ENCODE measurements around the gene DPYSL3.

DPYSL3 gene

GRCh38 chr5:147427521-147428401 lies 82.1 kb downstream of the DPYSL3 start:
- TF ChIP-seq, protein P1, sequence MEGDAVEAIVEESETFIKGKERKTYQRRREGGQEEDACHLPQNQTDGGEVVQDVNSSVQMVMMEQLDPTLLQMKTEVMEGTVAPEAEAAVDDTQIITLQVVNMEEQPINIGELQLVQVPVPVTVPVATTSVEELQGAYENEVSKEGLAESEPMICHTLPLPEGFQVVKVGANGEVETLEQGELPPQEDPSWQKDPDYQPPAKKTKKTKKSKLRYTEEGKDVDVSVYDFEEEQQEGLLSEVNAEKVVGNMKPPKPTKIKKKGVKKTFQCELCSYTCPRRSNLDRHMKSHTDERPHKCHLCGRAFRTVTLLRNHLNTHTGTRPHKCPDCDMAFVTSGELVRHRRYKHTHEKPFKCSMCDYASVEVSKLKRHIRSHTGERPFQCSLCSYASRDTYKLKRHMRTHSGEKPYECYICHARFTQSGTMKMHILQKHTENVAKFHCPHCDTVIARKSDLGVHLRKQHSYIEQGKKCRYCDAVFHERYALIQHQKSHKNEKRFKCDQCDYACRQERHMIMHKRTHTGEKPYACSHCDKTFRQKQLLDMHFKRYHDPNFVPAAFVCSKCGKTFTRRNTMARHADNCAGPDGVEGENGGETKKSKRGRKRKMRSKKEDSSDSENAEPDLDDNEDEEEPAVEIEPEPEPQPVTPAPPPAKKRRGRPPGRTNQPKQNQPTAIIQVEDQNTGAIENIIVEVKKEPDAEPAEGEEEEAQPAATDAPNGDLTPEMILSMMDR (IDR thresholded peaks at IDR 0.05) = no peak
- TF ChIP-seq ZFX (IDR thresholded peaks at IDR 0.05; ENCODE audit: borderline replicate concordance) = no peak
- H3K27ac ChIP-seq = no peak overlapping the region

GRCh38 chr5:147426640-147427327 lies 83.1 kb downstream of the DPYSL3 start:
- H3K27ac ChIP-seq = no peak overlapping the region
- TF ChIP-seq, protein P1 (IDR thresholded peaks at IDR 0.05) = no peak
- TF ChIP-seq ZFX (IDR thresholded peaks at IDR 0.05; ENCODE audit: borderline replicate concordance) = no peak

DNA sequence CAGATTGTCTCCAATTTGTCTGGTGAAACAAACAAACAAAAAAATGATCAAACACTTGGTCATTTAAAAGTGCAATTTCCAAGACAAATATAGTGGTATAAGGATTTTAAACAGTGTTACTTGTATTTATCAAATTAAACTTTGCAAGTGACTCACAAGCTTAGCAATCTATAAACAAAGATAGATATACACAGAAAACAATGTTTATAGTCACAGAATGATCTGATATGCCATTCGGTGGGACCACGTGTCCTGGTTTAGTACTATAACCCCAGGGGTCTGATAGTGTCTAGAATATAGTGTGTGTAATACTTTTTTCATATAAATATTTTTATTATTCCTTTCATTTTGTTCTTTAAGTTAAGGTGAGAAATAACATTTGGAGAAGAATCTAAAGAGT lies 91.3 kb downstream of the DPYSL3 start:
- no peak overlapping the region for H3K27ac ChIP-seq
- no peak for TF ChIP-seq ZFX (IDR thresholded peaks at IDR 0.05; ENCODE audit: borderline replicate concordance)
- TF ChIP-seq, protein P1 (IDR thresholded peaks at IDR 0.05) = no peak

GRCh38 chr5:147417135-147417813 lies 92.6 kb downstream of the DPYSL3 start:
- TF ChIP-seq, protein P1 (IDR thresholded peaks at IDR 0.05) = no peak
- H3K27ac ChIP-seq = no peak overlapping the region

DNA sequence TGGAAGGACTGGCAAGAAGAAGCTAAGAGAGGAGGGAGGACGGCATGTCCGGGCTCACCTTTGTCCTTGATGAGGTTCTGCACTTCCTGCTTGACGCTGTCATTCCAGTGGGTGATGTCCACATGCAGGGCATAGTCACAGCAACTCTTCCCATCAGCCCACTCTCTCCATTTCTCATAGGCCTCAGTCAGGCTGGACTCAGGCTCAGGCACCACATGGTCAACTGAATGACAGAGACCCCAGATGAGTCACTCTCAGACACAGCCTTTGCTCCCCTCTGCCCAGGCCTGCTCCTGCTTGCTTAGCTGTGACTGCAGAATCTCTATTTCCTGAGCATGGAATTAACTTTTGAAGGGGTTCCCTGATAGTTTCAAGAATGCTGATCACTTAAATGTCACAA lies 94.2 kb downstream of the DPYSL3 start:
- TF ChIP-seq, protein P1 (IDR thresholded peaks at IDR 0.05) = no peak
- no peak for TF ChIP-seq ZFX (IDR thresholded peaks at IDR 0.05; ENCODE audit: borderline replicate concordance)
- H3K27ac ChIP-seq = no peak overlapping the region

- H3K27ac ChIP-seq = no peak overlapping the region
- TF ChIP-seq ZFX (IDR thresholded peaks at IDR 0.05; ENCODE audit: borderline replicate concordance) = no peak
- TF ChIP-seq, protein P1 (IDR thresholded peaks at IDR 0.05) = no peak
These were observed 96.6 kb downstream of the DPYSL3 start for GRCh38 chr5:147413266-147413665.
